Peyer's patch (tissue), 4 donors: ENCODE data around the gene ESPL1.

ENCODE experiments used
- CTCF ChIP-seq, 6 experiments: fragments of 450-650 bp in 4 of 6; fragments of 200-600 bp in 2 of 6; sonication (generic) in 1 of 6; IDR thresholded peaks; one replicate each; pipeline ENCODE4 v1.5.1; 2017 to 2019; ENCODE audit warnings: antibody characterized with exemption in 6 of 6, mild to moderate bottlenecking in 3 of 6, moderate library complexity in 1 of 6
- POLR2A ChIP-seq, 2 donors: fragments of 450-650 bp; IDR thresholded peaks; one replicate each; pipeline ENCODE4 v1.5.1; 2017; ENCODE audit warnings: antibody characterized with exemption in 2 of 2, mild to moderate bottlenecking in 2 of 2, moderate library complexity in 2 of 2

GRCh38 chr12:53265783-53266182, 2.3 kb upstream of the ESPL1 start:
- TF ChIP-seq CTCF (IDR thresholded peaks at IDR 0.05) (no peak), POLR2A (IDR thresholded peaks at IDR 0.05) (no peak)
